ENCODE results near the gene CAPZA2.
A peak's percentile ranks its signal among the peaks of the same experiment; 100 is the strongest.

The CAPZA2 gene

DNA sequence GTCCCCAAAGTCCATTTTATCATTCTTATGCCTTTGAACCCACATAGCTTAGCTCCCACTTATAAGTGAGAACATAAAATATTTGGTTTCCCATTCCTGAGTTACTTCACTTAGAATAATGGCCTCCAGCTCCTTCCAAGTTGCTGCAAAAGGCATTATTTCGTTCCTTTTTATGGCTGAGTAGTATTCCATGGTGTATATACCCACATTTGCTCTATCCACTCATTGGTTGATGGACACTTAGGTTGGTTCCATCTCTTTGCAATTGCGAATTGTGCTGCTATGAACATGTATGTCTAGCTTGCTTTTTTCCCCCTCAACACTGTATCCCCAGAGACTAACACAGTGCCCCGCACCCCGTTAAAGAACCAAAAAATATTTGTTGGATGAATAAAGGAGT lies 670 bp upstream of the CAPZA2 start:
- Histone ChIP-seq H3K27ac (ENCODE audit: low read depth, low read length) (no peak overlapping the region), H3K27me3 (ENCODE audit: control insufficient read depth, insufficient read depth, low read length) (no peaks in the 10 kb centered on the region), H3K36me3 (ENCODE audit: control insufficient read depth, insufficient read depth, low read length) (no peaks in the 10 kb centered on the region), H3K4me1 (ENCODE audit: control insufficient read depth, insufficient read depth, low read length) (peaks cover 12% of the 10 kb centered on the region; the same call in 1 of the 2 replicates), H3K9ac (ENCODE audit: low read length) (no peak overlapping the region), H3K9me3 (ENCODE audit: control insufficient read depth, insufficient read depth, low read depth, low read length) (no peaks in the 10 kb centered on the region), H3K4me3 (ENCODE audit: low read depth, low read length) (peak overlapping the region; percentile 20; the same call in 1 of the 2 replicates)

DNA sequence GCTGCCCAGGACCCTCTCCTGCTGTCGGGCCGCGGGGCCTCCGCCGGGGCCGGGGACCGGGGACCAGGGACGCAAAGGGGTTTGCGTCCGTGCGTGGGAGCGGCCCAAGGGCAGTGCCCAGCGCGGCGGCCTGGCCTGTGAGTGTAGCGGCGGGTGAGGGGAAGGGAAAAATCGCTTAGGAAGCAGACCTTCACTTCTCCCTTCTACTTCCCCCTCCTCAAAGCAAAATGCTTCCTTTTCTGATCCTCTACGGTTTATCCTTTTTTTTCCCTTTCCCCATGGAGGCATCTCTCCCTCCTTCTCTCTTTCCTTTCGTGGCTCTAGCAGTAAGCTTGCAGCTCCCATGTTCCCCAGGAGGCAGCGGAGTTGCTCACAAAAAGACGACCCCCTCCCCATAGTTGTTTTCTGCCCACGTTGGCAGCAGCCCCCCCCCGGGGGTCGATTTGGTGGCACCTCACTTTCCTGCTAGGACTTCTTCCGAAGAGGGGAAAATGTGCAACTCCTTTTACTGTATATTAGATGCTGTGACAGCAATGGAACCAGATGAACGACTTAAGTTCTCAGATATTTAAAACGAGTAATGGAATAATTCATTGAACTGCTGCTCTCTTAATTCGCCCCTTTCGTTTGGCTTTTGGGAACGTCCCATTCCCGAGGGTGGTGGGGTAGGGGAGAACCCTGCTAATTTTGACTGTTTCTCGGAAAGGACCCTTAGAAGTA lies 724 bp downstream of the CAPZA2 start:
- Histone ChIP-seq H3K9ac (ENCODE audit: low read length) (peak overlapping the region; percentile 93), H3K4me1 (ENCODE audit: control insufficient read depth, insufficient read depth, low read length) (peaks cover 4% of the 10 kb centered on the region; the same call in 1 of the 2 replicates), H3K4me3 (ENCODE audit: low read depth, low read length) (peak overlapping the region; percentile 93), H3K36me3 (ENCODE audit: control insufficient read depth, insufficient read depth, low read length) (no peaks in the 10 kb centered on the region), H3K27me3 (ENCODE audit: control insufficient read depth, insufficient read depth, low read length) (no peaks in the 10 kb centered on the region), H3K27ac (ENCODE audit: low read depth, low read length) (peak overlapping the region; percentile 65; the same call in 1 of the 2 replicates), H3K9me3 (ENCODE audit: control insufficient read depth, insufficient read depth, low read depth, low read length) (no peaks in the 10 kb centered on the region)

DNA sequence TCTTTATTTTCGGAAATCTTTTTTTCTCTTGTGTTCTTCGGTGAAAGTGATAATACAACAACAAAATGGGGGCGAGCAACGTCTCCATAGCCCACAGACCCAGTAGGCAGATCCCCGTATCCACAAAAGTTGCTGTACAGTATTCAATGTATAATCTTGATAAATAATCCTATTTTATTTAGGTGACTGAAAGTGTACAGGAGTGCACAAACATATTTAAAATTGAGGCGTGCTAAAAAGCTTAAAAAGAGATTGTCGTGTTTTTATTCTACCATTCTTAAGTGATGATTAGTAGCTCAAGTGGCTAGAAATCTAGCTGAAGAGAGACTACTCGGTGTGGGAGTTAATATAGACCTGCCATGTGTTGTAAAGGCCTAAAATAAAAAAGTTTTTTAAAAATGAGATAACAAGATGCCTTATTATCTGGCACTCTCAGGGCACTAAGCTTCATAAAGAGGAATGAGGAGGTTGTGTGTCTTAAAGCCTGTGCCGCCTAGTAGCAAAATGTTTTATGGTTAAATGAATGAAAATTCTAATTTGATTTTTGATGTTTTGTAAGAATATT lies 1.6 kb downstream of the CAPZA2 start:
- peak overlapping the region; percentile 93 for H3K4me3 ChIP-seq (ENCODE audit: low read depth, low read length)
- no peaks in the 10 kb centered on the region for H3K9me3 ChIP-seq (ENCODE audit: control insufficient read depth, insufficient read depth, low read depth, low read length)
- H3K27me3 ChIP-seq (ENCODE audit: control insufficient read depth, insufficient read depth, low read length): no peaks in the 10 kb centered on the region
- peaks cover 4% of the 10 kb centered on the region; the same call in 1 of the 2 replicates for H3K4me1 ChIP-seq (ENCODE audit: control insufficient read depth, insufficient read depth, low read length)
- H3K36me3 ChIP-seq (ENCODE audit: control insufficient read depth, insufficient read depth, low read length): no peaks in the 10 kb centered on the region
- H3K9ac ChIP-seq (ENCODE audit: low read length): peak overlapping the region; percentile 93
- H3K27ac ChIP-seq (ENCODE audit: low read depth, low read length): no peak overlapping the region

DNA sequence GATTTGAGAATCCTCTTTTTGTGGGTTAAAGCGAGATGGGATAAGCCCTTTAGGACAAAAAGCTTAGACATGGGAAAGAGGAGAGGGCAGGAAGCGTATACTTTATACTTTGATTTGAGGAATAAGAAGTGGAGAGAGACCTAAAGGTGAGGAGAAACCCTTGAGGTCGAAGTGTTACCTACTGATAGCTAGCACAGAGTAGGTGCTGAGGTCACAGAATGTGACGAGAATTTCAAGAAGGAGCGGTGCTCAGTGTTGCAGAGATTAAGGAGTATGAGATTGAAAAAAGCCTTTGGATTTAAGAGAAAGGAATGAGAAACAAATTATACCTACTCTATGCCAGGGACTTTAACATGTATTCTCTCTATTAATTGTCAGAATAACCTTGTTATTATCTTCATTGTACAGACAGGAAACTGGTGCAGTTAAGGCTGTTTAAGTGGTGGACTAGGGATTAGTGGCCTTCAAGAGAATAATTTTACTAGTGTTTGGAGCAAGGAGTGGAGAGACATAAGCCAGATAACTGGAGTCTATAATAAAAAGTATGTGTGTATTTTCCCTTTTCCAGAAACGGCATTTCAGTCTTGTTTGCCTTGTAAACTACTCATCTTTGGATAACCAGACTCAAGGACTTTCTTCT lies 8.8 kb downstream of the CAPZA2 start:
- H3K27me3 ChIP-seq (ENCODE audit: control insufficient read depth, insufficient read depth, low read length): no peaks in the 10 kb centered on the region
- no peaks in the 10 kb centered on the region; the same call in 1 of the 2 replicates for H3K4me1 ChIP-seq (ENCODE audit: control insufficient read depth, insufficient read depth, low read length)
- no peak overlapping the region for H3K9ac ChIP-seq (ENCODE audit: low read length)
- no peak overlapping the region for H3K27ac ChIP-seq (ENCODE audit: low read depth, low read length)
- no peak overlapping the region for H3K4me3 ChIP-seq (ENCODE audit: low read depth, low read length)
- H3K36me3 ChIP-seq (ENCODE audit: control insufficient read depth, insufficient read depth, low read length): peaks cover 9% of the 10 kb centered on the region
- H3K9me3 ChIP-seq (ENCODE audit: control insufficient read depth, insufficient read depth, low read depth, low read length): no peaks in the 10 kb centered on the region

DNA sequence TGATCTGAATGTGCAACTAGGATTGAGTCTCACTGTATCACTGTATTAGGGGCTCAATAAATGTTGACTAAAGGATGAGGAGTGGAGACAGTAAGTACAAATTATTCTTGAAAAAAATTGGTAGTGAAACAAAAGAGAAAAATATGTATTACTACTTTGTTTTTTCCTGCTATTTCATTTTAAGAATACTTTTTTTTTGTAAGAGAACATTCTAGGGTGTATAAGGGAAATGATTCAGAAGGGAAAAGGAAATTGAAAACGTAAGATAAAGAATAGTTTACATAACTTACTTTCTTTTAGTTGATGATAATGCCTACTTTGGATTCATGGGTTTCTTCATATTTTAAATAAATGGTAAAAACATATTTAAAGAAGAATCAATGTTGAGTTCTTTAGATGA lies 9.6 kb downstream of the CAPZA2 start:
- H3K9ac ChIP-seq (ENCODE audit: low read length): no peak overlapping the region
- H3K4me1 ChIP-seq (ENCODE audit: control insufficient read depth, insufficient read depth, low read length): no peaks in the 10 kb centered on the region; the same call in 1 of the 2 replicates
- H3K4me3 ChIP-seq (ENCODE audit: low read depth, low read length): no peak overlapping the region
- H3K27me3 ChIP-seq (ENCODE audit: control insufficient read depth, insufficient read depth, low read length): no peaks in the 10 kb centered on the region
- no peak overlapping the region for H3K27ac ChIP-seq (ENCODE audit: low read depth, low read length)
- no peaks in the 10 kb centered on the region for H3K9me3 ChIP-seq (ENCODE audit: control insufficient read depth, insufficient read depth, low read depth, low read length)
- H3K36me3 ChIP-seq (ENCODE audit: control insufficient read depth, insufficient read depth, low read length): peaks cover 9% of the 10 kb centered on the region

DNA sequence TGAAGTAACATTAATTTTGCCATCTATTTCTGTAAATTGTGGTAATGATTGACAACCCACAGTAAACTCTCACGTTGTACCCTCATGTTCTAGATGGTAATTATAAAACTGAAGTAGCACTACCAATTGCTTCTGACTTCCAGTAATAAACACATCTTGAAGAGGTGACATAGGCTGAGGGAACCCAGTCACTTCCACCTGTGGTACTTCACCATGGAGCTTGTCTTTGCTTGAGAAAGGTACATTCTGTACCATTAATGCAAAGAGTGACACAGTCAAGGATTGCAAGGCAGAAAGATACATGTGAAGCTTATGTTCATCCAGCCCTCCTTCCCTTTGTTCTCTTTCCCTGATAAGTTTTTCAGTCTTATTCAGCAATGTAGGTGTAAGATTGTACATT lies 11.2 kb downstream of the CAPZA2 start:
- no peak overlapping the region for H3K4me3 ChIP-seq (ENCODE audit: low read depth, low read length)
- H3K36me3 ChIP-seq (ENCODE audit: control insufficient read depth, insufficient read depth, low read length): peaks cover 9% of the 10 kb centered on the region
- H3K9me3 ChIP-seq (ENCODE audit: control insufficient read depth, insufficient read depth, low read depth, low read length): no peaks in the 10 kb centered on the region
- H3K9ac ChIP-seq (ENCODE audit: low read length): no peak overlapping the region
- no peak overlapping the region for H3K27ac ChIP-seq (ENCODE audit: low read depth, low read length)
- no peaks in the 10 kb centered on the region for H3K27me3 ChIP-seq (ENCODE audit: control insufficient read depth, insufficient read depth, low read length)
- no peaks in the 10 kb centered on the region; the same call in 1 of the 2 replicates for H3K4me1 ChIP-seq (ENCODE audit: control insufficient read depth, insufficient read depth, low read length)

DNA sequence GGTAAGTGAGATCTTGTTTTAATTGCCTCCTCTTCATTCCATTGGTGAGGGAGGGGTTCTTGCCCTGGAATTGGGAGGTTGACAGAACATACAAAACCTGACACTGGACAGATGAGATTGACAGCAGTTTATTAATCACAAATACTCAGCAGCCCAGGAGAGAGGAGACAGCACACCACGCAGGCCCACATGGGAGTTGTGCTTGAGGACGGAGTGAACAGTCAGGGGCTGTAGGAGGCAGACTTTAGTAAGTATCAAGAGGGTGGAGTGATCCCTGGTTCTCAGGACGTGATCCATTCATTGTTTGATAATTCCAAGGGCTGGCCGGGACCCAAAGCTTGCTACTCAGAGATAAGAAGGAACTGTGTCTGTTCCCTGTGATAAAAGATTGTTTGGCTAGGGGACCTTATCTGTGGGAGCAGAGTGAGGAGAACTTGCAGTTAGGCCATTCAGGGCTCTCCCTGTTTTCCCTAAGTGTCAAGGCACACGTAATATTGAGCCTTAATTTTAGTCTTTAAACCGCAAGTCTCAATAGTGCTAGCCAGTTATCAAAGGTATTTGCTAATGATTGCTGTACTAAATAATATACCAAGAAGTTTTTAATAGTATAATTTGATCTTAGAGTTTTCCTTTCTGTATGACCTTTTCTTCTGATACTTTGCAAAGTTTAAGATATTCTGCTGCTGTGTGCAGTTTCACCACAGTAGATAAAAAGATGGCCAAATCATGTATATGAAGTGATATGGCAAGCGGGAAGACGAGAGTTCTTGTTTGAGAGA lies 14.5 kb downstream of the CAPZA2 start:
- Histone ChIP-seq H3K27me3 (ENCODE audit: control insufficient read depth, insufficient read depth, low read length) (no peaks in the 10 kb centered on the region), H3K9ac (ENCODE audit: low read length) (no peak overlapping the region), H3K9me3 (ENCODE audit: control insufficient read depth, insufficient read depth, low read depth, low read length) (no peaks in the 10 kb centered on the region), H3K4me3 (ENCODE audit: low read depth, low read length) (no peak overlapping the region), H3K27ac (ENCODE audit: low read depth, low read length) (no peak overlapping the region), H3K36me3 (ENCODE audit: control insufficient read depth, insufficient read depth, low read length) (peaks cover 9% of the 10 kb centered on the region), H3K4me1 (ENCODE audit: control insufficient read depth, insufficient read depth, low read length) (no peaks in the 10 kb centered on the region)

DNA sequence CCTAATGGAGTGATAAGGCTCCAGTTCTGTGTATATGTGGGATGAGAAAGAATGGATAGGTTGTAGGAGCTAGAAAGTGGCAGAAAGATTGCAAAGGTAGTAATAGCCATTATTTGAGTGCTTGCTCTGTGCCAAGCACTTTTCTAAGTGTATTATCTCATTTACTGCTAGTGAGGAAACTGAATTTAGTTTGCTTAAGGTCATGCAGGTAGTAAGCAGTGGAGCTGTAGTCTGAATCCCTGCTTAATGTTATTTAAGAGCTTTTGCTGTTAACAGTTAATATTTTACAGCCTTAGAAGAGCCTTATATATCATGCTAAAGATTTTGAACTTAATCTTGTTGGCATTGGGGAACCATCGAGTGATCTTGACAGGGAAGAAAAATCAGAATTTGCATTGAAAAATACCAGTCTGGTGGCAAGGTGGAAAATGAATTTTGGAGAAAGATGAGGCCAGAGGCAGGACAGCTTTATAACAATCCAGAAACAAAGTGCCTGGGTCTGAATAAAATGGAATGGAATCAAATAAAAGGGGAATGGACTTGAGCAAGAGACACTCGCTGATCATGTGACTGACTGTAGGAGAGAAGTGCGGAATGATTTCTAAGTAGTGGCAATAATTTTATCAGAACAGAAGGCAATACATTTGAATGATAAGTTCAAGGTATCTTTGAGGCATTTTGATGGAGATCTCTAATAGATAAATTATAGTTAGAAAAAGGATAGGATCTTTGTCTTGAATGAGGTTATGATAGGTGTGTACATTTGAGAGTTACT lies 15.2 kb downstream of the CAPZA2 start:
- H3K4me3 ChIP-seq (ENCODE audit: low read depth, low read length): no peak overlapping the region
- H3K9me3 ChIP-seq (ENCODE audit: control insufficient read depth, insufficient read depth, low read depth, low read length): no peaks in the 10 kb centered on the region
- H3K9ac ChIP-seq (ENCODE audit: low read length): no peak overlapping the region
- no peaks in the 10 kb centered on the region for H3K4me1 ChIP-seq (ENCODE audit: control insufficient read depth, insufficient read depth, low read length)
- no peak overlapping the region for H3K27ac ChIP-seq (ENCODE audit: low read depth, low read length)
- no peaks in the 10 kb centered on the region for H3K27me3 ChIP-seq (ENCODE audit: control insufficient read depth, insufficient read depth, low read length)
- H3K36me3 ChIP-seq (ENCODE audit: control insufficient read depth, insufficient read depth, low read length): peaks cover 9% of the 10 kb centered on the region

DNA sequence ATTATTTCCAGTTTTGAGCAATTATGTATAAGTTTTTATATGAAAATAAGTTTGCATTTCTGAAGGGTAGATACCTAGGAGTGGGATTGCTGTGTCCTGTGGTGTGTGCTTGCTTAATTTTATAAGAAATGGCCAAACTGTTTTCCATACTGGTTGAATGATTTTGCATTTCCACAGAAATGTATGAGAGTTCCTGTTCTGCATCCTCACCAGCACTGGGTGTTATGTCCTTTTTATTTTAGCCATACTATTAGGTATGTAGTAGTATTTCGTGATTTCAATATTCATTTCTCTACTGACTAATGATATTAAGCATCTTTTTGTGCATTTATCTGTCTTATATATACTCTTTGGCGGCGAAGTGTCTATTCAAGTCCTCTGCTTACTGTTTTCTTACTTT lies 22.3 kb downstream of the CAPZA2 start:
- Histone ChIP-seq H3K9ac (ENCODE audit: low read length) (no peak overlapping the region), H3K27me3 (ENCODE audit: control insufficient read depth, insufficient read depth, low read length) (no peaks in the 10 kb centered on the region), H3K4me3 (ENCODE audit: low read depth, low read length) (no peak overlapping the region), H3K4me1 (ENCODE audit: control insufficient read depth, insufficient read depth, low read length) (no peaks in the 10 kb centered on the region), H3K9me3 (ENCODE audit: control insufficient read depth, insufficient read depth, low read depth, low read length) (no peaks in the 10 kb centered on the region), H3K27ac (ENCODE audit: low read depth, low read length) (no peak overlapping the region), H3K36me3 (ENCODE audit: control insufficient read depth, insufficient read depth, low read length) (peaks cover 6% of the 10 kb centered on the region)

DNA sequence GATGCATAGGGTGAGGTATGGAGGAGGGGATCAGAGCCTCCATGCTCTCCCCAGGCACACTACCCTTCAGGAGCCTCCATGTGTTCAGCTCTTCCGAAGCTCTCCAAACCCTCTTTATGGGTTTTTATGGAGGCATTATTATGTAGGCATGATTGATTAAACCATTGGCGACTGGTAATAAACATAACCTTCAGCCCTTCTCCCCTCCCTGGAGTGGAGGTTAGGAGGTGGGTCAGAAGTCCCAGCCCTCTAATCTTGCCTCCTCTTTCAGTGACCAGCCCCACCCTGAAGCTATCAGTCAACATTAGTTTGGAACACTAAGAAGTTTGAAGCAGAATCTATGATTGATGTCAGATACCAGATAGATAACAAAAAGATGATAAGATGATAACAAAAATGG lies 23.3 kb downstream of the CAPZA2 start:
- no peak overlapping the region for H3K9ac ChIP-seq (ENCODE audit: low read length)
- H3K4me1 ChIP-seq (ENCODE audit: control insufficient read depth, insufficient read depth, low read length): no peaks in the 10 kb centered on the region
- peaks cover 7% of the 10 kb centered on the region for H3K36me3 ChIP-seq (ENCODE audit: control insufficient read depth, insufficient read depth, low read length)
- H3K4me3 ChIP-seq (ENCODE audit: low read depth, low read length): no peak overlapping the region
- no peaks in the 10 kb centered on the region for H3K9me3 ChIP-seq (ENCODE audit: control insufficient read depth, insufficient read depth, low read depth, low read length)
- no peaks in the 10 kb centered on the region for H3K27me3 ChIP-seq (ENCODE audit: control insufficient read depth, insufficient read depth, low read length)
- no peak overlapping the region for H3K27ac ChIP-seq (ENCODE audit: low read depth, low read length)
